ENCODE measurements around the gene PXYLP1. TPM values are rescaled to one million over a fixed set of nuclear protein-coding genes. Genes with fewer than 3 reads are reported as not detected.

PXYLP1 gene
- polyA plus RNA-seq, 1 donor from 2014 or later, result 109 TPM

DNA sequence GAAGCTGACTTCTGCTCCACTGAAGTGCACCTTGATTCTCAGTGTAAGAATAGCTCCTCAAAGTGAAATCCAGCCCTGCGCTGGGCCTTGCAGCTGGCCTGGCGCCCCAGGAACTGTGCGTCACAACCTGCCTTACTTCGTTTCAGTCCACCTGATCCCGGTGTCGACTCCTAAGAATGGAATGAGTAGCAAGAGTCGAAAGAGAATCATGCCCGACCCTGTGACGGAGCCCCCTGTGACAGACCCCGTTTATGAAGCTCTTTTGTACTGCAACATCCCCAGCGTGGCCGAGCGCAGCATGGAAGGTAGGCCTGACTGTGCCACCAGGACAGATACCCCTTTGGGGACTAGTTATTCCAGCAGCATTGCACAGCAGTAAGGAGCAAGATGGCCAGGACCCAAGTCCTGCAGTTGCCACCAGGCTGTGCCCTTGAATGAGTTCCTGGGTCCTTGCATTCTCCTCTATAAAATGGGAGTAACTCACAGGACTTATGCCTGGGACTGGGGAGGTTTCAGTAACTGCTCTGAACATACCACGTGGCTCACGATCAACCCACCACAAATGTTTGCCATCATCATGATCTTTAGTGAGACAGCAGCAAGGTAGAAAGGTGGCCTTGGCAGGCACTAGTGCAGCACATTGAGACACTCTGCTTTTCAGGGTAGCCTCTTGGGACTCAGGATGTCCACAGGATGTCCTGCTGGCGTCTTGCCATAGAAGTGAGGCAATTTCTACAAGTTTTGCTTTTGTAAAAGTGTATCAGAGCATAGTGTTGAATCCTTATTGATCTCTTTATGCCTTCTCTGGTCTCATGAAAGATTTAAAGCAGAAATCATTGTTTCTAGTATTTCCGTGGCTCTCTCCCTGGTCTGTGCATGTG lies 46.8 kb downstream of the PXYLP1 start:
- H3K9me2 ChIP-seq (ENCODE audit: insufficient read depth, low read length), result no peaks in the 10 kb centered on the region
- H3K4me2 ChIP-seq (ENCODE audit: low read length), result no peak overlapping the region
- no peak overlapping the region for H3K9ac ChIP-seq (ENCODE audit: low read length)
- no peak overlapping the region for H3K27ac ChIP-seq (ENCODE audit: low read length)
- no peaks in the 10 kb centered on the region for H3K9me3 ChIP-seq (ENCODE audit: low read length)
- H3F3A ChIP-seq (ENCODE audit: insufficient read depth, low read length, poor library complexity, severe bottlenecking), result no peaks in the 10 kb centered on the region
- no peak overlapping the region for H3K4me3 ChIP-seq (ENCODE audit: low read length)
- no peaks in the 10 kb centered on the region for H3K79me2 ChIP-seq (replicated peaks; ENCODE audit: insufficient read depth, low read length)
- no peak for TF ChIP-seq EZH2 (IDR thresholded peaks at IDR 0.05; ENCODE audit: borderline replicate concordance, insufficient read depth, low read length, poor library complexity, severe bottlenecking)
- TF ChIP-seq TAF1 (IDR thresholded peaks at IDR 0.05; ENCODE audit: low read depth), result no peak
- no peak for TF ChIP-seq MXI1 (conservative IDR thresholded peaks at IDR 0.05; ENCODE audit: poor library complexity, severe bottlenecking)
- no peak for TF ChIP-seq EP300 (conservative IDR thresholded peaks at IDR 0.05; ENCODE audit: poor library complexity, severe bottlenecking)
- TF ChIP-seq POLR2AphosphoS5 (IDR thresholded peaks at IDR 0.05), result no peak
- no peak for TF ChIP-seq SMC3 (conservative IDR thresholded peaks at IDR 0.05; ENCODE audit: poor library complexity)
- TF ChIP-seq, protein P1, sequence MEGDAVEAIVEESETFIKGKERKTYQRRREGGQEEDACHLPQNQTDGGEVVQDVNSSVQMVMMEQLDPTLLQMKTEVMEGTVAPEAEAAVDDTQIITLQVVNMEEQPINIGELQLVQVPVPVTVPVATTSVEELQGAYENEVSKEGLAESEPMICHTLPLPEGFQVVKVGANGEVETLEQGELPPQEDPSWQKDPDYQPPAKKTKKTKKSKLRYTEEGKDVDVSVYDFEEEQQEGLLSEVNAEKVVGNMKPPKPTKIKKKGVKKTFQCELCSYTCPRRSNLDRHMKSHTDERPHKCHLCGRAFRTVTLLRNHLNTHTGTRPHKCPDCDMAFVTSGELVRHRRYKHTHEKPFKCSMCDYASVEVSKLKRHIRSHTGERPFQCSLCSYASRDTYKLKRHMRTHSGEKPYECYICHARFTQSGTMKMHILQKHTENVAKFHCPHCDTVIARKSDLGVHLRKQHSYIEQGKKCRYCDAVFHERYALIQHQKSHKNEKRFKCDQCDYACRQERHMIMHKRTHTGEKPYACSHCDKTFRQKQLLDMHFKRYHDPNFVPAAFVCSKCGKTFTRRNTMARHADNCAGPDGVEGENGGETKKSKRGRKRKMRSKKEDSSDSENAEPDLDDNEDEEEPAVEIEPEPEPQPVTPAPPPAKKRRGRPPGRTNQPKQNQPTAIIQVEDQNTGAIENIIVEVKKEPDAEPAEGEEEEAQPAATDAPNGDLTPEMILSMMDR (IDR thresholded peaks at IDR 0.05; ENCODE audit: poor library complexity, severe bottlenecking), result no peak
- no peak for TF ChIP-seq RAD21 (conservative IDR thresholded peaks at IDR 0.05)
- TF ChIP-seq, protein P2, sequence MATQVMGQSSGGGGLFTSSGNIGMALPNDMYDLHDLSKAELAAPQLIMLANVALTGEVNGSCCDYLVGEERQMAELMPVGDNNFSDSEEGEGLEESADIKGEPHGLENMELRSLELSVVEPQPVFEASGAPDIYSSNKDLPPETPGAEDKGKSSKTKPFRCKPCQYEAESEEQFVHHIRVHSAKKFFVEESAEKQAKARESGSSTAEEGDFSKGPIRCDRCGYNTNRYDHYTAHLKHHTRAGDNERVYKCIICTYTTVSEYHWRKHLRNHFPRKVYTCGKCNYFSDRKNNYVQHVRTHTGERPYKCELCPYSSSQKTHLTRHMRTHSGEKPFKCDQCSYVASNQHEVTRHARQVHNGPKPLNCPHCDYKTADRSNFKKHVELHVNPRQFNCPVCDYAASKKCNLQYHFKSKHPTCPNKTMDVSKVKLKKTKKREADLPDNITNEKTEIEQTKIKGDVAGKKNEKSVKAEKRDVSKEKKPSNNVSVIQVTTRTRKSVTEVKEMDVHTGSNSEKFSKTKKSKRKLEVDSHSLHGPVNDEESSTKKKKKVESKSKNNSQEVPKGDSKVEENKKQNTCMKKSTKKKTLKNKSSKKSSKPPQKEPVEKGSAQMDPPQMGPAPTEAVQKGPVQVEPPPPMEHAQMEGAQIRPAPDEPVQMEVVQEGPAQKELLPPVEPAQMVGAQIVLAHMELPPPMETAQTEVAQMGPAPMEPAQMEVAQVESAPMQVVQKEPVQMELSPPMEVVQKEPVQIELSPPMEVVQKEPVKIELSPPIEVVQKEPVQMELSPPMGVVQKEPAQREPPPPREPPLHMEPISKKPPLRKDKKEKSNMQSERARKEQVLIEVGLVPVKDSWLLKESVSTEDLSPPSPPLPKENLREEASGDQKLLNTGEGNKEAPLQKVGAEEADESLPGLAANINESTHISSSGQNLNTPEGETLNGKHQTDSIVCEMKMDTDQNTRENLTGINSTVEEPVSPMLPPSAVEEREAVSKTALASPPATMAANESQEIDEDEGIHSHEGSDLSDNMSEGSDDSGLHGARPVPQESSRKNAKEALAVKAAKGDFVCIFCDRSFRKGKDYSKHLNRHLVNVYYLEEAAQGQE (IDR thresholded peaks at IDR 0.05; ENCODE audit: borderline replicate concordance), result no peak
- no peak overlapping the region for H2AFZ ChIP-seq (ENCODE audit: low read depth, low read length)
- no peaks in the 10 kb centered on the region for H3K27me3 ChIP-seq (ENCODE audit: insufficient read depth, low read depth, low read length)
- H3K36me3 ChIP-seq (ENCODE audit: insufficient read depth, low read length), result peaks cover 7% of the 10 kb centered on the region
- no peaks in the 10 kb centered on the region for H4K20me1 ChIP-seq (ENCODE audit: insufficient read depth)

DNA sequence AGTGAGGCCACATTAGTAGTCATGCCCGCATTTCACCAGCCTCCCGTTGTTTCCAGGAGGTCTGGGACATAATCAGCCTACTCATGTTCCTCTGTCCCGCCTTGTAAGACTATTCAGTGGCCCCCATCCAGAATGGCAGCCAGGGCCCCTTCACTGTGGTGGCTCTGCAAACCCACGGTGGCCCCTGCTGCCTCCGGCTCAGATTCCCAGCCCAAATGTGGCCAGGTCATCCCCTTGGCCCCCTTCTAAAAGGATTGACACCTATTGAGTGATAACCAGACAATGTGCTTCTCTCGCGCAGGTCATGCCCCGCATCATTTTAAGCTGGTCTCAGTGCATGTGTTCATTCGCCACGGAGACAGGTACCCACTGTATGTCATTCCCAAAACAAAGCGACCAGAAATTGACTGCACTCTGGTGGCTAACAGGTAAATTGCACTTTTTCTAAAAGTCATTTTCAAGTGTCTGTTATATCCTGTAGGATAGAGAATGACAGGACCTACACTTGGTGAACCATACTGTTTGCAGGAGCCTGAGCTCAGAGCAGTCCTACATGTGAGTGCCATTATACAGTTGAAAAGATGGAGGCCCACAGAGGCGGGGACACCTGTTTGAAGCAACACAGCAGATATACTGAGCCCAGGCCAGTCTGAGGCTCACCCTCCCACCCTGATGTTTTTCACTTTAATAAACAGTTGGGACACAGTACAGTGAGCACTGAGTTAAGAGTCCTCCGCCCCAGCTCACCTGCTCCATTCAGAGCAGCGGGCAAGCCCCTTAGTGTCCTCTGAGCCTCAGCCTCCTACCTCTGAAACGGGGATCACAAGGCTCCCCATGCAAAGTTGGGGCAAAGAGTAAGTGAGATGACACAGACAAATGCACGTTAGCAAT lies 47.7 kb downstream of the PXYLP1 start:
- Histone ChIP-seq H3K79me2 (replicated peaks; ENCODE audit: insufficient read depth, low read length) (no peaks in the 10 kb centered on the region), H3K4me2 (ENCODE audit: low read length) (no peak overlapping the region), H4K20me1 (ENCODE audit: insufficient read depth) (no peaks in the 10 kb centered on the region), H3K36me3 (ENCODE audit: insufficient read depth, low read length) (peaks cover 7% of the 10 kb centered on the region), H2AFZ (ENCODE audit: low read depth, low read length) (no peak overlapping the region), H3K27ac (ENCODE audit: low read length) (no peak overlapping the region), H3K9me3 (ENCODE audit: low read length) (no peaks in the 10 kb centered on the region), H3F3A (ENCODE audit: insufficient read depth, low read length, poor library complexity, severe bottlenecking) (no peaks in the 10 kb centered on the region), H3K4me3 (ENCODE audit: low read length) (no peak overlapping the region), H3K9ac (ENCODE audit: low read length) (no peak overlapping the region), H3K27me3 (ENCODE audit: insufficient read depth, low read depth, low read length) (no peaks in the 10 kb centered on the region), H3K9me2 (ENCODE audit: insufficient read depth, low read length) (no peaks in the 10 kb centered on the region)
- TF ChIP-seq POLR2AphosphoS5 (IDR thresholded peaks at IDR 0.05) (no peak), SMC3 (conservative IDR thresholded peaks at IDR 0.05; ENCODE audit: poor library complexity) (peak; percentile 65), RAD21 (conservative IDR thresholded peaks at IDR 0.05) (peak; percentile 44)
- TF ChIP-seq, protein P1 (IDR thresholded peaks at IDR 0.05; ENCODE audit: poor library complexity, severe bottlenecking), result peak; percentile 57

Measured in neural cell (in vitro differentiated cells).